ENCODE results near the gene TSPAN18. TPM values are rescaled to one million over a fixed set of nuclear protein-coding genes. Genes with fewer than 3 reads are reported as not detected.

The TSPAN18 gene
- total RNA-seq, 4 donors from 2014 or later = 6.7 to 13.1 (median 7.9) TPM

GRCh38 chr11:44942029-44942955, 215.5 kb downstream of the TSPAN18 start:
- Histone ChIP-seq H3K4me1 (peaks cover 0 to 72% (median 18%) of the 10 kb centered on the region in 4 donors), H3K9me3 (no peaks in the 10 kb centered on the region), H3K4me3 (no peak overlapping the region), H3K36me3 (peaks cover 0 to 5% (median 0%) of the 10 kb centered on the region in 3 donors), H3K27ac (no peak overlapping the region), H3K27me3 (no peaks in the 10 kb centered on the region)
- DNase-seq (ENCODE audit: low spot score in 2 of 2) = no peak
- WGBS, 2 donors = 85 to 89% methylated on average over 10 of the region's 10 CpGs
- TF ChIP-seq POLR2A (IDR thresholded peaks at IDR 0.05) (no peak), EP300 (IDR thresholded peaks at IDR 0.05) (no peak), CTCF (IDR thresholded peaks at IDR 0.05) (no peak)

GRCh38 chr11:44943118-44943517, 216.4 kb downstream of the TSPAN18 start:
- Histone ChIP-seq H3K27me3 (no peaks in the 10 kb centered on the region), H3K27ac (no peak overlapping the region), H3K4me1 (peaks cover 0 to 78% (median 18%) of the 10 kb centered on the region in 4 donors), H3K4me3 (no peak overlapping the region), H3K9me3 (no peaks in the 10 kb centered on the region), H3K36me3 (no peaks in the 10 kb centered on the region)
- no peak for DNase-seq (ENCODE audit: low spot score in 2 of 2)
- 49 to 55% methylated on average over 7 of the region's 7 CpGs for WGBS, 2 donors
- TF ChIP-seq CTCF (IDR thresholded peaks at IDR 0.05) = no peak
- TF ChIP-seq EP300 (IDR thresholded peaks at IDR 0.05) = no peak
- no peak for TF ChIP-seq POLR2A (IDR thresholded peaks at IDR 0.05)

GRCh38 chr11:44943696-44944095, 216.9 kb downstream of the TSPAN18 start:
- TF ChIP-seq POLR2A (IDR thresholded peaks at IDR 0.05) (no peak), EP300 (IDR thresholded peaks at IDR 0.05) (no peak)
- peaks cover 0 to 82% (median 18%) of the 10 kb centered on the region in 4 donors for H3K4me1 ChIP-seq
- 77 to 90% methylated on average over 7 of the region's 7 CpGs for WGBS, 2 donors

GRCh38 chr11:44944181-44944852, 217.6 kb downstream of the TSPAN18 start:
- Histone ChIP-seq H3K4me3 (no peak overlapping the region), H3K4me1 (peaks cover 0 to 82% (median 18%) of the 10 kb centered on the region in 4 donors), H3K9me3 (no peaks in the 10 kb centered on the region), H3K27me3 (peaks cover 0 to 2% of the 10 kb centered on the region in 2 donors), H3K27ac (no peak overlapping the region), H3K36me3 (no peaks in the 10 kb centered on the region)
- WGBS, 2 donors = 60 to 74% methylated on average over 7 of the region's 7 CpGs
- no peak for DNase-seq (ENCODE audit: low spot score in 2 of 2)
- TF ChIP-seq CTCF (IDR thresholded peaks at IDR 0.05) (no peak), EP300 (IDR thresholded peaks at IDR 0.05) (no peak), POLR2A (IDR thresholded peaks at IDR 0.05) (no peak)

More at GRCh38 chr11:44943696-44944095, 216.9 kb downstream of the TSPAN18 start:
- Histone ChIP-seq H3K27ac (no peak overlapping the region), H3K4me3 (no peak overlapping the region), H3K9me3 (no peaks in the 10 kb centered on the region), H3K36me3 (no peaks in the 10 kb centered on the region), H3K27me3 (no peaks in the 10 kb centered on the region)
- DNase-seq (ENCODE audit: low spot score in 2 of 2) = no peak

GRCh38 chr11:44944853-44945235, 218.1 kb downstream of the TSPAN18 start:
- Histone ChIP-seq H3K9me3 (no peaks in the 10 kb centered on the region), H3K4me1 (peaks cover 0 to 82% (median 20%) of the 10 kb centered on the region in 4 donors), H3K4me3 (no peak overlapping the region), H3K27me3 (peaks cover 0 to 7% of the 10 kb centered on the region in 2 donors), H3K36me3 (no peaks in the 10 kb centered on the region), H3K27ac (no peak overlapping the region)
- DNase-seq (ENCODE audit: low spot score in 2 of 2) = no peak
- TF ChIP-seq EP300 (IDR thresholded peaks at IDR 0.05) = no peak
- TF ChIP-seq CTCF (IDR thresholded peaks at IDR 0.05) = no peak
- TF ChIP-seq POLR2A (IDR thresholded peaks at IDR 0.05) = no peak
- WGBS, 2 donors = 42 to 58% methylated on average over 3 of the region's 3 CpGs

Data from tibial nerve (tissue), 4 donors.